ENCODE results near the gene RNF8.

RNF8 gene

GRCh38 chr6:37372116-37372515 is 18.3 kb downstream of the RNF8 start:
- no peak overlapping the region for H3K4me3 ChIP-seq
- H3K27me3 ChIP-seq = no peaks in the 10 kb centered on the region
- H3K27ac ChIP-seq = no peak overlapping the region
- H3K4me1 ChIP-seq = no peaks in the 10 kb centered on the region
- peaks cover 31% of the 10 kb centered on the region for H4K20me1 ChIP-seq
- TF ChIP-seq Cebpa-rat (IDR thresholded peaks at IDR 0.05) = no peak
- no peak overlapping the region for H3K4me2 ChIP-seq
- H3K36me3 ChIP-seq = peaks cover 99% of the 10 kb centered on the region
- no peaks in the 10 kb centered on the region for H3K9me3 ChIP-seq
- no peak overlapping the region for H3K9ac ChIP-seq

- no peaks in the 10 kb centered on the region for H3K27me3 ChIP-seq
- peaks cover 31% of the 10 kb centered on the region for H4K20me1 ChIP-seq
- TF ChIP-seq Cebpa-rat (IDR thresholded peaks at IDR 0.05) = no peak
- no peaks in the 10 kb centered on the region for H3K9me3 ChIP-seq
- no peak overlapping the region for H3K4me3 ChIP-seq
- H3K4me1 ChIP-seq = no peaks in the 10 kb centered on the region
- no peak overlapping the region for H3K4me2 ChIP-seq
- no peak overlapping the region for H3K9ac ChIP-seq
- H3K27ac ChIP-seq = no peak overlapping the region
- H3K36me3 ChIP-seq = peaks cover 99% of the 10 kb centered on the region
Measured at GRCh38 chr6:37373822-37374471, 20.2 kb downstream of the RNF8 start.

- H4K20me1 ChIP-seq = peaks cover 31% of the 10 kb centered on the region
- H3K4me1 ChIP-seq = no peaks in the 10 kb centered on the region
- H3K4me3 ChIP-seq = no peak overlapping the region
- H3K27ac ChIP-seq = no peak overlapping the region
- H3K9ac ChIP-seq = no peak overlapping the region
- H3K27me3 ChIP-seq = no peaks in the 10 kb centered on the region
- no peak for TF ChIP-seq Cebpa-rat (IDR thresholded peaks at IDR 0.05)
- peaks cover 98% of the 10 kb centered on the region for H3K36me3 ChIP-seq
- no peak overlapping the region for H3K4me2 ChIP-seq
- no peaks in the 10 kb centered on the region for H3K9me3 ChIP-seq
Measured at GRCh38 chr6:37375376-37375775, 21.6 kb downstream of the RNF8 start.

GRCh38 chr6:37376078-37376743 is 22.4 kb downstream of the RNF8 start:
- no peaks in the 10 kb centered on the region for H3K4me1 ChIP-seq
- peaks cover 97% of the 10 kb centered on the region for H3K36me3 ChIP-seq
- peaks cover 27% of the 10 kb centered on the region for H4K20me1 ChIP-seq
- no peaks in the 10 kb centered on the region for H3K9me3 ChIP-seq
- no peak overlapping the region for H3K27ac ChIP-seq
- H3K9ac ChIP-seq = no peak overlapping the region
- no peak for TF ChIP-seq Cebpa-rat (IDR thresholded peaks at IDR 0.05)
- no peak overlapping the region for H3K4me2 ChIP-seq
- H3K27me3 ChIP-seq = no peaks in the 10 kb centered on the region
- H3K4me3 ChIP-seq = no peak overlapping the region

GRCh38 chr6:37381579-37381978 is 27.8 kb downstream of the RNF8 start:
- no peak overlapping the region for H3K27ac ChIP-seq
- no peak overlapping the region for H3K4me2 ChIP-seq
- H3K36me3 ChIP-seq = peaks cover 97% of the 10 kb centered on the region
- H3K4me3 ChIP-seq = no peak overlapping the region
- no peaks in the 10 kb centered on the region for H3K9me3 ChIP-seq
- H4K20me1 ChIP-seq = no peaks in the 10 kb centered on the region
- no peaks in the 10 kb centered on the region for H3K4me1 ChIP-seq
- TF ChIP-seq Cebpa-rat (IDR thresholded peaks at IDR 0.05) = no peak
- H3K27me3 ChIP-seq = no peaks in the 10 kb centered on the region
- no peak overlapping the region for H3K9ac ChIP-seq

- Histone ChIP-seq H3K4me2 (no peak overlapping the region), H4K20me1 (no peaks in the 10 kb centered on the region), H3K4me1 (no peaks in the 10 kb centered on the region), H3K4me3 (no peak overlapping the region), H3K36me3 (peaks cover 97% of the 10 kb centered on the region), H3K27ac (no peak overlapping the region), H3K27me3 (no peaks in the 10 kb centered on the region), H3K9me3 (no peaks in the 10 kb centered on the region), H3K9ac (no peak overlapping the region)
- TF ChIP-seq Cebpa-rat (IDR thresholded peaks at IDR 0.05) = no peak
Measured at GRCh38 chr6:37382994-37383765, 29.4 kb downstream of the RNF8 start.

- no peak for TF ChIP-seq Cebpa-rat (IDR thresholded peaks at IDR 0.05)
- Histone ChIP-seq H3K4me3 (no peak overlapping the region), H3K9me3 (no peaks in the 10 kb centered on the region), H3K27me3 (no peaks in the 10 kb centered on the region), H3K27ac (no peak overlapping the region), H3K36me3 (peaks cover 99% of the 10 kb centered on the region), H3K9ac (no peak overlapping the region), H3K4me2 (no peak overlapping the region), H3K4me1 (no peaks in the 10 kb centered on the region), H4K20me1 (no peaks in the 10 kb centered on the region)
Measured at GRCh38 chr6:37388578-37388977, 34.8 kb downstream of the RNF8 start.

GRCh38 chr6:37389857-37390256 is 36.1 kb downstream of the RNF8 start:
- Histone ChIP-seq H3K4me2 (no peak overlapping the region), H3K36me3 (peaks cover 98% of the 10 kb centered on the region), H3K9ac (no peak overlapping the region), H3K4me3 (no peak overlapping the region), H4K20me1 (no peaks in the 10 kb centered on the region), H3K9me3 (no peaks in the 10 kb centered on the region), H3K4me1 (no peaks in the 10 kb centered on the region), H3K27me3 (no peaks in the 10 kb centered on the region), H3K27ac (no peak overlapping the region)
- no peak for TF ChIP-seq Cebpa-rat (IDR thresholded peaks at IDR 0.05)

- Histone ChIP-seq H3K9me3 (no peaks in the 10 kb centered on the region), H3K27ac (no peak overlapping the region), H3K4me1 (peaks cover under 1% of the 10 kb centered on the region; the same call in 1 of the 2 replicates), H3K9ac (no peak overlapping the region), H3K4me3 (no peak overlapping the region), H4K20me1 (no peaks in the 10 kb centered on the region), H3K27me3 (no peaks in the 10 kb centered on the region), H3K36me3 (peaks cover 94% of the 10 kb centered on the region), H3K4me2 (no peak overlapping the region)
- TF ChIP-seq Cebpa-rat (IDR thresholded peaks at IDR 0.05) = no peak
Measured at GRCh38 chr6:37391120-37391519, 37.3 kb downstream of the RNF8 start.

- TF ChIP-seq Cebpa-rat (IDR thresholded peaks at IDR 0.05) = no peak
- H3K4me1 ChIP-seq = peaks cover 10% of the 10 kb centered on the region
- H3K9ac ChIP-seq = no peak overlapping the region
- H4K20me1 ChIP-seq = no peaks in the 10 kb centered on the region
- no peaks in the 10 kb centered on the region for H3K9me3 ChIP-seq
- H3K36me3 ChIP-seq = peaks cover 77% of the 10 kb centered on the region
- H3K4me2 ChIP-seq = no peak overlapping the region
- H3K27ac ChIP-seq = no peak overlapping the region
- no peaks in the 10 kb centered on the region for H3K27me3 ChIP-seq
- no peak overlapping the region for H3K4me3 ChIP-seq
Measured at GRCh38 chr6:37392821-37393220, 39.0 kb downstream of the RNF8 start.
